Measurements from ENCODE around the gene FAM131A.
A peak's percentile ranks its signal among the peaks of the same experiment; 100 is the strongest.

The FAM131A gene

GRCh38 chr3:184343200-184343876 lies 5.9 kb downstream of the FAM131A start:
- no peak for DNase-seq

GRCh38 chr3:184344579-184345316 lies 7.3 kb downstream of the FAM131A start:
- DNase-seq, result no peak

- no peak for DNase-seq
Observed at GRCh38 chr3:184345317-184346144, 8.1 kb downstream of the FAM131A start.

GRCh38 chr3:184346480-184347190 lies 9.2 kb downstream of the FAM131A start:
- DNase-seq, result no peak

GRCh38 chr3:184347321-184348056 lies 10.1 kb downstream of the FAM131A start:
- no peak for DNase-seq

- no peak for DNase-seq
Observed at GRCh38 chr3:184348057-184348382, 10.6 kb downstream of the FAM131A start.

GRCh38 chr3:184349563-184350470 lies 12.4 kb downstream of the FAM131A start:
- no peak for DNase-seq

- no peak for DNase-seq
Observed at GRCh38 chr3:184350618-184351017, 13.2 kb downstream of the FAM131A start.

GRCh38 chr3:184351511-184352148 lies 14.2 kb downstream of the FAM131A start:
- DNase-seq, result no peak

- DNase-seq, result no peak
Observed at GRCh38 chr3:184352149-184352785, 14.9 kb downstream of the FAM131A start.

GRCh38 chr3:184352897-184353545 lies 15.6 kb downstream of the FAM131A start:
- no peak for DNase-seq

- DNase-seq, result no peak
Observed at GRCh38 chr3:184353546-184353941, 16.1 kb downstream of the FAM131A start.

GRCh38 chr3:184354121-184354728 lies 16.8 kb downstream of the FAM131A start:
- peak; percentile 89 for DNase-seq

GRCh38 chr3:184354754-184355153 lies 17.4 kb downstream of the FAM131A start:
- no peak for DNase-seq

GRCh38 chr3:184355261-184356040 lies 18.1 kb downstream of the FAM131A start:
- no peak for DNase-seq

- DNase-seq, result no peak
Observed at GRCh38 chr3:184357248-184358123, 20.1 kb downstream of the FAM131A start.

- no peak for DNase-seq
Observed at GRCh38 chr3:184358124-184358767, 20.8 kb downstream of the FAM131A start.
